GM20000 (cell line): ENCODE measurements around the gene TNFRSF18.
A peak's percentile ranks its signal among the peaks of the same experiment; 100 is the strongest.

ENCODE experiments used
- DNase-seq: peaks from one replicate; pipeline ENCODE4 v3.0.0; 2012; ENCODE audit warnings: low spot score
- CTCF ChIP-seq: IDR thresholded peaks from 2 replicates; pipeline ENCODE4 v1.5.1; 2012; ENCODE audit warnings: mild to moderate bottlenecking, control low read depth; ENCODE audit errors: extremely low read depth, missing control alignments

TNFRSF18 gene

DNA sequence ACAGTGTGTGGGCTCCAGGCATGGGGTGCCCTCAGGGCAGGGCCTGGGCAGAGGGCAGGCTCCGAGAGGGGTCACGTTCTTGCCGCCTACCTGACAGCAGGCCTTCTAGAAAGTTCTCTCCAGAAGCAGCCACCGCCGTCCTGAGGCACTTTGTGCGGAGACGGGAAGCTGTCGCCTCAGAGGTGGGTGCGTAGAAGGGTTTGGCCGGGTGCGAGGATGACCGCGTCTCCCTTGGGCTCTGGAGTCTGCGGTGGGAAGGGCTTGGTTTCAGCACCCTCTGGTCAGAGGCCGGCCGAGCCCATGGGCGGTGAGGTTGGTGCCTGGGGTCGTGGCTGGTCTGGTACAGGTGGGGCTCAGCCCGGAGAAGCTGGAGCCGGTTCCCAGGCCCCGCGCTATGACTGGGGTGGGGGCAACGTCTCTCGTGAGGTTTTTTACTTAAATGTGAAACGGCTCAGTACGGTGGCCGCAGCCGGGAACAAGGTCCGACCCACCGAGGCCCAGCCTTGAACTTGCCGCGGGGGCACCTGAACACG lies 42.8 kb downstream of the TNFRSF18 start:
- DNase-seq: no peak
- TF ChIP-seq CTCF: no peak

GRCh38 chr1:1162597-1163537 lies 43.5 kb downstream of the TNFRSF18 start:
- no peak for TF ChIP-seq CTCF
- no peak for DNase-seq

- DNase-seq: no peak
- TF ChIP-seq CTCF: no peak
These were observed 44.7 kb downstream of the TNFRSF18 start for GRCh38 chr1:1161683-1162079.

GRCh38 chr1:1161078-1161682 lies 45.2 kb downstream of the TNFRSF18 start:
- no peak for TF ChIP-seq CTCF
- DNase-seq: no peak

DNA sequence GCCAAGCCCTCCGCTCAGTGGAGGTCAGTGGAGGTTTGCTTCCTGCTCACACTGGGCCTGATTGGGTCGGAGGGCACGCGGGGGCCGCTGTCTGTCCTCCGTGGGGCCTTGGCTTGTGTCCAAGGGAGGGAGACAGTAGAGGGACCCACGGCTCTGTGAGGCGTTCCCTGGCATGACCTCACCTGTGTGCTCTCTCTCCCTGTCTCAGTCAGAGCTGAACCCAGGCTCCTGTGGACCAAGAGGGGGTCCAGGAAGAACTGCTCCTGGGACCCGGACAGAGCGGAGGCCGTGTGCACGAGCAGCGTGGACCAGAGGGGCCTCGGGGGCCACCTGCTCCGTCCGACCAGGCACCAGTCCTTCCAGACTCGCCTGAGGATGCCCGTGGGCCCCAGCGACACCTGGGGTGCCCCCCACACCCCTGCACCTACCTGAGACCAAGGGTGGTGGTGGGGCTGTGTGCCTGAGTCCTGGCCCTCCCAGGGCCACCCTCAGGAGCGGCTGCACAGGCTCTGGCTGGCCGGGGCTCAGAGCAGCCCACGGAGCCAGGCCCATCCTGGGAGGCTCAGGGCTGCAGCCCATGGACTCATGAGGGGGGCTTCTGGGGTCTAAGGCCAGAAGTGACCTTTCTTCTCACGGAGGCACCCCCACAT lies 46.0 kb downstream of the TNFRSF18 start:
- no peak for TF ChIP-seq CTCF

DNA sequence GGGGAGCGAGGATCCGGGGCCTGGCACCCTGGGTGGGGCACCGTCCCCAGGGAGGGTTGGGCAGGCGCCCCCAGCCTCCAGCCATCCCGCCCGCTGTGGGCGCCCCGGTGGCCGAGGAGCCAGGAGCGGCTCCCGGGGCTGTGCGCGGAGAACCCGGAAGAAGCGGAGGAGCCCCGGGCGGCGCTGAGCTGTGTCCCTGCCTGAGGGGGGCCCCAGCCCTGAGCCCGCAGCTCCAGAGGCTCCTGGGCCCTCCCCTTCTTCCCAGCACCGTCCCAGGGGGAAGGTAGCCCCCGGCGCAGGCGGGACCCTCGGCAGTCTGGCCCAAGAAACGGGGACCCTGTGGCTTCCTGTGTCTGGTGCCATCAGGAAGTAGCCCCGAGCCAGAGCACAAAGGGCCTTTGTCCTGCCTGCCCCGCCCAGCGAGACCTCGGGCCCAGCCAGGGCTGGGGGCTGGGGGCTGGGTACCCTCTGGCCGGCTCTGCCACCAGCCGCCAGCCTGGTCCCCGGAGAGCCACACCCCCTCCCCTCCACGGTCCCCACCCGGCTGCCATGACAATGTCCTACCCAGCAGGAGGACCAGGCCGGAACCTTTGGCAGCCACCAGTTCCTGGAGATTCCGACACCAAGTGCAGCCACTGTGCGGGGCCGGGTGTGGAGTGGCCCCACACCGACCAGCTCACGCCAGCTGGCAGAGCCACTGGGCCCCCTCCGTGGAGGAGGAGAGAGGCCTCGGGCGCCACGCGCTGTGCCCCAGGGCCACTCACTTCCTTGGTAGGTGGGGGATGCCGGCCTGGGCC lies 48.3 kb downstream of the TNFRSF18 start:
- no peak for TF ChIP-seq CTCF
- DNase-seq: peak; percentile 90

More for the DNA sequence above, 46.0 kb downstream of the TNFRSF18 start:
- DNase-seq: no peak
